ENCODE data around the gene YWHAH. TPM values are rescaled to one million over a fixed set of nuclear protein-coding genes. Genes with fewer than 3 reads are reported as not detected.

YWHAH gene
- total RNA-seq, 6 experiments from 2014 or later, result 127 to 194 (median 184) TPM

- DNase-seq, result no peak
- no peak for TF ChIP-seq CTCF (IDR thresholded peaks at IDR 0.05)
- Mint-ChIP-seq H3K9me3 (no peaks in the 10 kb centered on the region), H3K4me1 (ENCODE audit: low read depth) (no peaks in the 10 kb centered on the region), H3K27me3 (ENCODE audit: insufficient read depth) (no peaks in the 10 kb centered on the region; the same call in none of the 2 replicates), H3K4me3 (no peak overlapping the region), H3K27ac (no peak overlapping the region), H3K36me3 (ENCODE audit: low read depth) (no peaks in the 10 kb centered on the region)
Measured at GRCh38 chr22:31917227-31917921, 27.0 kb upstream of the YWHAH start.

DNA sequence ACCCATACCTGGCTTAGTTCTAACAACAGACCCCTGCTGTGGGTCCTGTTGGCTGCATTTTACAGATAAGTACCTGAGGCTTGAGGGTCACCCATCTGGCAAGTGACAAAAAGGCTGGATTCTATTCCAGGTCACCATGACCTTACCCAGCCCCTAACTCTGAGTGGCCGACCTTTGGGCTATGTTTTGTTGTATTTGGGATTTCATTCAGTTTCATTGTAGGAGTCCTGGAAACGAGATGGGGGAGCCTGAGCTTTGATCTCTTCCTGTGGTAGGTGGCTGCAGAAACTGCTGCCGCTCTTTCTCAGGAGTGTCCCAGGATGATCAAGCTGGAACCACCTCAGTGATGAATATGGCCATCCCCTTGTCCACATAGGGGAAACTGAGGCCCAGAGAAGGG, 24.6 kb upstream of the YWHAH start:
- Mint-ChIP-seq H3K4me1 (ENCODE audit: low read depth) (peaks cover 11% of the 10 kb centered on the region), H3K27ac (no peak overlapping the region), H3K36me3 (ENCODE audit: low read depth) (no peaks in the 10 kb centered on the region), H3K27me3 (ENCODE audit: insufficient read depth) (no peaks in the 10 kb centered on the region; the same call in none of the 2 replicates), H3K9me3 (no peaks in the 10 kb centered on the region), H3K4me3 (no peak overlapping the region)
- no peak for DNase-seq
- TF ChIP-seq CTCF (IDR thresholded peaks at IDR 0.05), result no peak

- no peak for DNase-seq
- Mint-ChIP-seq H3K4me3 (no peak overlapping the region), H3K27me3 (ENCODE audit: insufficient read depth) (no peaks in the 10 kb centered on the region; the same call in none of the 2 replicates), H3K9me3 (no peaks in the 10 kb centered on the region), H3K4me1 (ENCODE audit: low read depth) (peaks cover 11% of the 10 kb centered on the region), H3K27ac (no peak overlapping the region), H3K36me3 (ENCODE audit: low read depth) (no peaks in the 10 kb centered on the region; the same call in 1 of the 2 replicates)
- no peak for TF ChIP-seq CTCF (IDR thresholded peaks at IDR 0.05)
Measured at GRCh38 chr22:31920306-31920705, 24.0 kb upstream of the YWHAH start.

DNA sequence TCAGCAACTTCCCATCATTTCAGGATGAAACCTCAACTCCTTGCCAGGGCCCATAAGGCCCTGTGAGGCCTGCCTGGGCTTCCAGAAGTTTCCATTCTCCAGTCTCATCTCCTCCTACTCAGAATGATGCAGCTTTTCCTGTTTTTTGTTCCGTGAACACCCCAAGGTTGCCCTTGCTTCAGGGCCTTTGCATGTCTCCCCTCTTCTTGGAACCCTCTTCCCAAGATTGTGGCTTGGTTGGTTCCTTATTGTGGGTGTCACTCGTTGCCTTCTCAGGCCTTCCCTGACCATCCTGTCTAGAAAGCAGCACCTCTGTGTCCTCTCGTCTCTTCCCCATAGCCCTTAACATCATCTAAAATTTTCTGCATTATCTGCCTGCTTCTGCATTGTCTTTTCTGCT, 23.2 kb upstream of the YWHAH start:
- Mint-ChIP-seq H3K9me3 (no peaks in the 10 kb centered on the region), H3K27ac (no peak overlapping the region), H3K4me3 (no peak overlapping the region), H3K36me3 (ENCODE audit: low read depth) (no peaks in the 10 kb centered on the region; the same call in 1 of the 2 replicates), H3K4me1 (ENCODE audit: low read depth) (peaks cover 11% of the 10 kb centered on the region), H3K27me3 (ENCODE audit: insufficient read depth) (peaks cover 4% of the 10 kb centered on the region)
- TF ChIP-seq CTCF (IDR thresholded peaks at IDR 0.05), result no peak
- no peak for DNase-seq

- DNase-seq, result no peak
- Mint-ChIP-seq H3K4me1 (ENCODE audit: low read depth) (peaks cover 11% of the 10 kb centered on the region), H3K27me3 (ENCODE audit: insufficient read depth) (peaks cover 4% of the 10 kb centered on the region), H3K9me3 (no peaks in the 10 kb centered on the region), H3K36me3 (ENCODE audit: low read depth) (no peaks in the 10 kb centered on the region; the same call in 1 of the 2 replicates), H3K4me3 (no peak overlapping the region), H3K27ac (no peak overlapping the region)
- 0 out of 2 replicates have a peak, but pooled peaks have one; percentile 4 for TF ChIP-seq CTCF (IDR thresholded peaks at IDR 0.05)
Measured at GRCh38 chr22:31922534-31922933, 21.8 kb upstream of the YWHAH start.
